Kidney epithelial cell (primary cell): ENCODE measurements around the gene ITPR1. TPM values are rescaled to one million over a fixed set of nuclear protein-coding genes. Genes with fewer than 3 reads are reported as not detected.

Experiments
- DNase-seq: peaks from one replicate; pipeline ENCODE4 v3.0.0-alpha.2; 2010; ENCODE audit warnings: low read depth
- H3K27me3 ChIP-seq: 2 replicates; pipeline ENCODE4 v1.6.0; 2011; ENCODE audit warnings: low read length; ENCODE audit not compliant: control insufficient read depth, insufficient read depth
- H3K36me3 ChIP-seq: 2 replicates; pipeline ENCODE4 v1.5.1; 2011; ENCODE audit warnings: low read length; ENCODE audit not compliant: control insufficient read depth, insufficient read depth
- H3K4me3 ChIP-seq: 2 replicates; pipeline ENCODE4 v1.5.1; 2011; ENCODE audit warnings: low read depth, mild to moderate bottlenecking, control low read depth, low read length
- total RNA-seq: library from RNA; depleted of rRNA; stranded (reverse); fragments of >200 nt; gene quantifications from 2 replicates; pipeline ENCODE4 v1.2.3, GENCODE V29; 2015
- TF ChIP-seq, protein P1 (sequence below): IDR thresholded peaks from 2 replicates; pipeline ENCODE4 v1.5.1; 2011; ENCODE audit warnings: mild to moderate bottlenecking, moderate library complexity, low read length, control low read depth, inconsistent platforms; ENCODE audit not compliant: insufficient read depth, poor library complexity, severe bottlenecking

Gene ITPR1
- total RNA-seq, 1 donor from 2014 or later: 8.9 TPM

- H3K36me3 ChIP-seq: no peaks in the 10 kb centered on the region
- H3K27me3 ChIP-seq: no peaks in the 10 kb centered on the region
- no peak overlapping the region for H3K4me3 ChIP-seq
- no peak for DNase-seq
- TF ChIP-seq, protein P1, sequence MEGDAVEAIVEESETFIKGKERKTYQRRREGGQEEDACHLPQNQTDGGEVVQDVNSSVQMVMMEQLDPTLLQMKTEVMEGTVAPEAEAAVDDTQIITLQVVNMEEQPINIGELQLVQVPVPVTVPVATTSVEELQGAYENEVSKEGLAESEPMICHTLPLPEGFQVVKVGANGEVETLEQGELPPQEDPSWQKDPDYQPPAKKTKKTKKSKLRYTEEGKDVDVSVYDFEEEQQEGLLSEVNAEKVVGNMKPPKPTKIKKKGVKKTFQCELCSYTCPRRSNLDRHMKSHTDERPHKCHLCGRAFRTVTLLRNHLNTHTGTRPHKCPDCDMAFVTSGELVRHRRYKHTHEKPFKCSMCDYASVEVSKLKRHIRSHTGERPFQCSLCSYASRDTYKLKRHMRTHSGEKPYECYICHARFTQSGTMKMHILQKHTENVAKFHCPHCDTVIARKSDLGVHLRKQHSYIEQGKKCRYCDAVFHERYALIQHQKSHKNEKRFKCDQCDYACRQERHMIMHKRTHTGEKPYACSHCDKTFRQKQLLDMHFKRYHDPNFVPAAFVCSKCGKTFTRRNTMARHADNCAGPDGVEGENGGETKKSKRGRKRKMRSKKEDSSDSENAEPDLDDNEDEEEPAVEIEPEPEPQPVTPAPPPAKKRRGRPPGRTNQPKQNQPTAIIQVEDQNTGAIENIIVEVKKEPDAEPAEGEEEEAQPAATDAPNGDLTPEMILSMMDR: no peak
These were observed 280.4 kb downstream of the ITPR1 start for GRCh38 chr3:4773583-4773982.

DNA sequence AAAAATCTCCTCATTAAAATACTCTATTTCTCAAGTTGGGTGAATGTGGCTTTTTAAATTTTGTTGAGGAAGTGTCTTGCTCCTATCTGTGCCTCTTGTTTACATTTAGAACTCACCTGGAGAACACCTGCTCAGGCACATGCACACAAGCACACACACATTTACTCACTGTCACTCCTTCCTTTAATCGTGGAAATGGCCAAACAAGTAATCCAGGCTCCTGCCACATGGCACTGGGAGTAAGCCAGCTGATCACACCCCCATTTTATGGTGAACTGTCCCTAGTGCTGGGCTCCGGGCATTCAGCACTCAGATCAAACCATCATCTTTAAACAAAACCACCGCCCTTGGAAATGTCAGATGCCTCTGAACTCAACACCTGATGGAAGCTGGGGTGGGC lies 281.4 kb downstream of the ITPR1 start:
- DNase-seq: no peak
- Histone ChIP-seq H3K36me3 (no peaks in the 10 kb centered on the region), H3K27me3 (no peaks in the 10 kb centered on the region), H3K4me3 (no peak overlapping the region)
- TF ChIP-seq, protein P1: no peak

DNA sequence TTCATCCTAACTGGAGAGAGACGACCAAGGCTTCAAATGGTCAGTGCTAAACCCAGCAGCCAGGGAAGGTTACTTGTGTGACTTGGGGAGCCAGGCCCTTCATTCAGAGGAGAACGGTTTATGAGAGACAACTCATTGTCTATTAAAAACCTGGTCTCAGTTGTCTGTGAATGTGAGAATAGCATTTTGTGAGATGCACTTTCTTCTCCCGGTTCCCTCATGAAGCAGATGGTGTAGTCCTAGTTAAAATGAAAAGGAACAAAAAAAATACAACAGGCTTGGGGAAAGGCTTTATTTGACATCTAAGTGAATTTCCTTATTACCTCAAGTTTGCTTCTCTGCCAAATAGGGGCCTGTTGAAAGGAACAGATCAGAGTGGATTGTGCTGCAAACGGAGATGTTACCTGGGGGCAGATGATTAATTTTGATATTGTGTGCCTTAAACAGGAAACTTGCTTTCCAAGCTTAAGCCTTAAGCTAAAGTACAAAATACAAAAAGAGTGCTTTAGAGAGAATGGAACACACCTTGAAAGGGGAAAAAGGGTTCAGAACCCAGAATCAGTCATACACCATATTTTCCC lies 283.3 kb downstream of the ITPR1 start:
- H3K27me3 ChIP-seq: no peaks in the 10 kb centered on the region
- no peaks in the 10 kb centered on the region for H3K36me3 ChIP-seq

DNA sequence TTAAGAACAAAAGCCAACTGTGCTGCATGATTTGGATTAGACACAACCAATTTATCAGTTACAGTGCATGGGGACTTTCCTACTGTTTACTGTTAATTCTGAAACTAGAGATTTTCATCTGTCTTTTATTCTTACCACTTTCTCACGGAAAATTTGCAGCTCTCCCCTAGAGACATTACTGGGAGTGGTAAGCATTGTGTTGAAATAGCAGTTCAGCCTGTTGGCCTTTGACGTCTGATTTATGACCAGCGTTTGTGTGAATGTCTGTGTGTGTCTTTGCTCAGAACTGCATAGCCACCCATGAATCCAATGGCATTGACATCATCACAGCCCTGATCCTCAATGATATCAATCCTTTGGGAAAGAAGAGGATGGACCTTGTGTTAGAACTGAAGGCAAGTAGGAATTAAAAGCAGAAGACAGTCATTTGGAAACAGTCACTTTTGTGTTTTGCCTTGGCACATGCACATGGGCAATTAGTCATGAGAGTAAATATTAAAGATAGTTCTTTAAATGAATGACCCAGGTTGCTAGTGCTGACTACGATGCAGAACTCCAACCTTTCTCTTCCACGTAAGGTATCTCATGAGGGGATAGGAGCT lies 283.9 kb downstream of the ITPR1 start:
- H3K4me3 ChIP-seq: no peak overlapping the region
- no peaks in the 10 kb centered on the region for H3K27me3 ChIP-seq
- H3K36me3 ChIP-seq: no peaks in the 10 kb centered on the region
- TF ChIP-seq, protein P1: no peak
- no peak for DNase-seq

More for the DNA sequence above, 283.3 kb downstream of the ITPR1 start:
- no peak for DNase-seq
- no peak overlapping the region for H3K4me3 ChIP-seq
- TF ChIP-seq, protein P1: no peak

- no peak for DNase-seq
- Histone ChIP-seq H3K27me3 (no peaks in the 10 kb centered on the region), H3K36me3 (no peaks in the 10 kb centered on the region), H3K4me3 (no peak overlapping the region)
- TF ChIP-seq, protein P1: no peak
These were observed 285.0 kb downstream of the ITPR1 start for GRCh38 chr3:4778119-4778518.

DNA sequence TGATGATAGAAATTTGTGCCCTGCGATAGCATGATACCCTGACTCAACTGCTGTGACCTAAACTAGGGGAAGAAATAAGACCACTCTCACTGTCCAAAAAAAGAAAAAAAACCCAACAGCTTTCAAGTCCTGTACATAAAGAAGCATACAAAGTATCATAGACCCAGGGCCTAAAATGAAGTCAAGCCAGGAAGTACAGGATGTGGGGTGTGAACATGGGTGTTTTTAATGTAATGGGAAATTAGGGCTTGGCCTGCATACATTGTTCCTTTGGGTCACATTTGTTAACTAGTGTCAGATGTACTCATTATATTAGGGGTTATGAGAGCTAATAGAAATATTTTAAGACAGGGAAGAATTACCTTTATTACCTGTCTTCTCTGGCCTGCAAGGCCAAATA lies 285.6 kb downstream of the ITPR1 start:
- no peak overlapping the region for H3K4me3 ChIP-seq
- no peak for DNase-seq
- H3K27me3 ChIP-seq: no peaks in the 10 kb centered on the region
- H3K36me3 ChIP-seq: no peaks in the 10 kb centered on the region
- TF ChIP-seq, protein P1: no peak
